OCI-LY1 (cell line): Measurements from ENCODE around the gene EDN3.

Experiments
- H2AFZ ChIP-seq: fragments of 200-600 bp; sonication (generic), shearing (Covaris generic); 2 replicates; pipeline ENCODE4 v1.6.0; 2014; ENCODE audit warnings: antibody characterized with exemption, mild to moderate bottlenecking, low read length
- H3F3A ChIP-seq: fragments of 200-600 bp; sonication (generic), shearing (Covaris generic); 2 replicates; pipeline ENCODE4 v1.6.0; 2014; ENCODE audit warnings: mild to moderate bottlenecking, antibody characterized with exemption, low read length, moderate library complexity; ENCODE audit not compliant: insufficient read depth
- H3K27ac ChIP-seq: fragments of 200-600 bp; sonication (generic); 2 replicates; pipeline ENCODE4 v1.5.1; 2014; ENCODE audit warnings: low read length, mixed run types, mild to moderate bottlenecking, low read depth; ENCODE audit not compliant: poor library complexity, severe bottlenecking
- H3K27me3 ChIP-seq: fragments of 200-600 bp; sonication (generic); 2 replicates; pipeline ENCODE4 v1.6.0; 2014; ENCODE audit warnings: antibody characterized with exemption, mild to moderate bottlenecking, low read length, moderate library complexity; ENCODE audit not compliant: insufficient read depth
- H3K36me3 ChIP-seq: fragments of 200-600 bp; sonication (generic); 2 replicates; pipeline ENCODE4 v1.6.1; 2014; ENCODE audit warnings: mild to moderate bottlenecking, antibody characterized with exemption, low read length, moderate library complexity, mixed read lengths; ENCODE audit not compliant: insufficient read depth
- H3K4me1 ChIP-seq: fragments of 200-600 bp; sonication (generic); 2 replicates; pipeline ENCODE4 v1.5.1; 2014; ENCODE audit warnings: mild to moderate bottlenecking, low read length, moderate library complexity; ENCODE audit not compliant: insufficient read depth, severe bottlenecking
- H3K4me2 ChIP-seq: fragments of 200-600 bp; sonication (generic), shearing (Covaris generic); 2 replicates; pipeline ENCODE4 v1.6.1; 2014; ENCODE audit warnings: low read length
- H3K4me3 ChIP-seq: fragments of 200-600 bp; sonication (generic); 2 replicates; pipeline ENCODE4 v1.5.1; 2014; ENCODE audit warnings: low read length, low read depth, mild to moderate bottlenecking, mixed read lengths; ENCODE audit not compliant: poor library complexity, severe bottlenecking
- H3K79me2 ChIP-seq: fragments of 200-600 bp; shearing (Covaris generic); 2 replicates; pipeline ENCODE4 v1.6.1; 2016; ENCODE audit warnings: mixed run types, low read length, mixed read lengths; ENCODE audit not compliant: insufficient read depth
- H3K9ac ChIP-seq: fragments of 200-600 bp; sonication (generic), shearing (Covaris generic); 2 replicates; pipeline ENCODE4 v1.6.1; 2014; ENCODE audit warnings: mild to moderate bottlenecking, low read length, mixed read lengths
- H3K9me2 ChIP-seq: fragments of 200-600 bp; sonication (generic), shearing (Covaris generic); 2 replicates; pipeline ENCODE4 v1.6.1; 2014; ENCODE audit warnings: low read depth, mild to moderate bottlenecking, low read length, mixed read lengths
- H3K9me3 ChIP-seq: fragments of 200-600 bp; shearing (Covaris generic); 2 replicates; pipeline ENCODE4 v1.6.1; 2014; ENCODE audit warnings: low read length, mixed read lengths
- H4K20me1 ChIP-seq: fragments of 200-600 bp; sonication (generic), shearing (Covaris generic); 2 replicates; pipeline ENCODE4 v1.6.0; 2016; ENCODE audit warnings: mild to moderate bottlenecking, low read length; ENCODE audit not compliant: insufficient read depth
- CTCF ChIP-seq: fragments of 200-600 bp; sonication (generic), shearing (Covaris generic); IDR thresholded peaks from 2 replicates; pipeline ENCODE4 v1.5.1; 2017; ENCODE audit warnings: mild to moderate bottlenecking, antibody characterized with exemption, low read length, moderate library complexity, mixed read lengths
- EZH2 ChIP-seq: fragments of 200-600 bp; sonication (generic), shearing (Covaris generic); IDR thresholded peaks from 2 replicates; pipeline ENCODE4 v1.8.0; 2017; ENCODE audit warnings: borderline replicate concordance, mixed run types, mild to moderate bottlenecking, antibody characterized with exemption, low read length, moderate library complexity, mixed read lengths

EDN3 gene, protein sequence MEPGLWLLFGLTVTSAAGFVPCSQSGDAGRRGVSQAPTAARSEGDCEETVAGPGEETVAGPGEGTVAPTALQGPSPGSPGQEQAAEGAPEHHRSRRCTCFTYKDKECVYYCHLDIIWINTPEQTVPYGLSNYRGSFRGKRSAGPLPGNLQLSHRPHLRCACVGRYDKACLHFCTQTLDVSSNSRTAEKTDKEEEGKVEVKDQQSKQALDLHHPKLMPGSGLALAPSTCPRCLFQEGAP

GRCh38 chr20:59300333-59301081 is at the start of gene EDN3:
Gene EDN3, plus strand, starts transcription at chr20:59300611. Its CDS starts 202 bp downstream, at chr20:59300813.
- Histone ChIP-seq H4K20me1 (no peaks in the 10 kb centered on the region), H3K4me3 (no peak within 1 kb of the TSS), H3K79me2 (no peaks in the 10 kb centered on the region), H3K27me3 (no peaks in the 10 kb centered on the region), H3F3A (no peaks in the 10 kb centered on the region), H3K4me1 (no peaks in the 10 kb centered on the region), H3K9me3 (no peaks in the 10 kb centered on the region), H3K9ac (no peak within 1 kb of the TSS), H2AFZ (no peak within 1 kb of the TSS), H3K9me2 (no peaks in the 10 kb centered on the region), H3K36me3 (no peaks in the 10 kb centered on the region), H3K27ac (no peak within 1 kb of the TSS), H3K4me2 (no peak within 1 kb of the TSS)
- no peak for TF ChIP-seq CTCF
- TF ChIP-seq EZH2: no peak

GRCh38 chr20:59253325-59253724 is 47.1 kb upstream of the EDN3 start:
- Histone ChIP-seq H3K4me2 (no peak overlapping the region), H3K9me2 (no peaks in the 10 kb centered on the region), H2AFZ (no peak overlapping the region)

GRCh38 chr20:59253779-59254319 is 46.6 kb upstream of the EDN3 start:
- Histone ChIP-seq H2AFZ (no peak overlapping the region), H3K27ac (no peak overlapping the region), H3K79me2 (no peaks in the 10 kb centered on the region), H3K27me3 (0 out of 2 replicates have a peak, but pooled peaks cover 7% of the 10 kb centered on the region), H3F3A (no peaks in the 10 kb centered on the region), H3K9ac (no peak overlapping the region), H3K9me3 (no peaks in the 10 kb centered on the region), H3K36me3 (no peaks in the 10 kb centered on the region), H3K4me2 (no peak overlapping the region), H4K20me1 (no peaks in the 10 kb centered on the region), H3K4me1 (no peaks in the 10 kb centered on the region), H3K4me3 (no peak overlapping the region), H3K9me2 (no peaks in the 10 kb centered on the region)
- TF ChIP-seq CTCF: no peak

More at GRCh38 chr20:59253325-59253724, 47.1 kb upstream of the EDN3 start:
- no peaks in the 10 kb centered on the region for H3K9me3 ChIP-seq
- no peak overlapping the region for H3K4me3 ChIP-seq
- 0 out of 2 replicates have a peak, but pooled peaks cover 7% of the 10 kb centered on the region for H3K27me3 ChIP-seq
- no peaks in the 10 kb centered on the region for H4K20me1 ChIP-seq
- H3F3A ChIP-seq: no peaks in the 10 kb centered on the region
- H3K9ac ChIP-seq: no peak overlapping the region
- no peaks in the 10 kb centered on the region for H3K36me3 ChIP-seq
- H3K4me1 ChIP-seq: no peaks in the 10 kb centered on the region
- no peaks in the 10 kb centered on the region for H3K79me2 ChIP-seq
- H3K27ac ChIP-seq: no peak overlapping the region
- TF ChIP-seq CTCF (no peak), EZH2 (no peak)
